COLO829 (cell line): ENCODE results near the gene ZNF112.

ENCODE experiments used
- DNase-seq: peaks from one replicate; pipeline ENCODE4 v3.0.0; 2012; ENCODE audit warnings: low spot score

The ZNF112 gene

GRCh38 chr19:44282846-44283245 lies 73.6 kb downstream of the ZNF112 start:
- no peak for DNase-seq

GRCh38 chr19:44280916-44281315 lies 75.6 kb downstream of the ZNF112 start:
- no peak for DNase-seq

GRCh38 chr19:44278181-44278690 lies 78.2 kb downstream of the ZNF112 start:
- no peak for DNase-seq

- DNase-seq: no peak
These were observed 79.1 kb downstream of the ZNF112 start for GRCh38 chr19:44277331-44277730.
